Fibroblast of skin of left biceps (primary cell): ENCODE data around the gene GDI2.
"Not testable (repeated sequence)": the region's sequence is repeated elsewhere in the genome, so short reads cannot be mapped to it uniquely, and the experiment has no call there.

Experiments
- DNase-seq, 2 experiments: peaks; one replicate each; pipeline ENCODE4 v3.0.0-alpha.2; 2013; ENCODE audit warnings: low read depth in 2 of 2

Gene GDI2

DNA sequence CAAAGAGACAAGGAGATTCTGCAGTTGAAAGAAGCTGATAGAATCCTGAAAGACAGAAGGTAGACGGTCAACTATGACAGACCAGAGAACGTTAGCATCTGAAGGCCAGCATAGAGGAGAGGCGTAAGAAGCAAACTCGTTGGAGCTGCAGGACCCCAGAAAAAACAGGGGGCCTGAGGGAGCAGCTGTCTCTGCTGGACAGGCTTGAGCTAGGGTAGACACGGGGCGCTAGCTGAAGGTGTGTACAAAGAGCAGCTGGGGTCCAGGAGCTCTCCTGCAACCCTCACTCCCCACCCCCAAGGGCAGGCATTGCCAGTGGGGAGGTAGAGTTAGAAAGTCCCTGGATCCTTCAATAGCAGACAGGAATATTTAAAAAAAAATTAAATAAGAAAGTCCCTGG lies 14.6 kb upstream of the GDI2 start:
- no peak for DNase-seq

- DNase-seq, result not testable (repeated sequence)
Observed at GRCh38 chr10:5826511-5826910, 13.3 kb upstream of the GDI2 start.

- no peak for DNase-seq
Observed at GRCh38 chr10:5818894-5819293, 5.7 kb upstream of the GDI2 start.

DNA sequence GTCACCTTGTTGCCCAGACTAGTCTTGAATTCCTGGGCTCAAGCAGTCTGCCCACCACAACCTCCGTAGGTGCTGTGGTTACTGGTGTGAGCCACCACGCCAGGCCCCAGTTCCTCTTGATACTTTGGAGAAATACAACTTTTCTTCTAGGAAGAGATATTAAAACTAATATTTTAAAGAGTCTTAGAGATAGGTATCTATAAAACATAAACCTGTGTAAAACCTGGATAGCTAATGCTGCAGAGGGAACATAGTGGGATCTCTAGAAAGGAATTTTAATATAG lies 4.8 kb upstream of the GDI2 start:
- no peak for DNase-seq

GRCh38 chr10:5817322-5818047 lies 4.3 kb upstream of the GDI2 start:
- DNase-seq, result no peak

GRCh38 chr10:5816170-5816569 lies 2.9 kb upstream of the GDI2 start:
- DNase-seq, result no peak

- no peak for DNase-seq
Observed at GRCh38 chr10:5814110-5815107, 1.2 kb upstream of the GDI2 start.

DNA sequence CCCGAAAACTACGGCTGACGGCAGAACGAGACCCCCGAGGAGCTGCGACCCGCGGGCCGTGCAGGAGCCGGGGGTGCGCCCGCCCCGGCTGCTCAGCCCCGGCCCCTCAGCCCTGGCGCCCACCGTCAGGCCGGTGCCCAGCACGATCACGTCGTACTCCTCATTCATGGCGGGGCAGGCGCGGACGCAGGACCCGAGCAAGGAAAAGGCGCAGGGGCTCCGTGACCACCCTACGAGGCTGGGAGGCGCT lies 218 bp downstream of the GDI2 start:
- DNase-seq, result no peak

DNA sequence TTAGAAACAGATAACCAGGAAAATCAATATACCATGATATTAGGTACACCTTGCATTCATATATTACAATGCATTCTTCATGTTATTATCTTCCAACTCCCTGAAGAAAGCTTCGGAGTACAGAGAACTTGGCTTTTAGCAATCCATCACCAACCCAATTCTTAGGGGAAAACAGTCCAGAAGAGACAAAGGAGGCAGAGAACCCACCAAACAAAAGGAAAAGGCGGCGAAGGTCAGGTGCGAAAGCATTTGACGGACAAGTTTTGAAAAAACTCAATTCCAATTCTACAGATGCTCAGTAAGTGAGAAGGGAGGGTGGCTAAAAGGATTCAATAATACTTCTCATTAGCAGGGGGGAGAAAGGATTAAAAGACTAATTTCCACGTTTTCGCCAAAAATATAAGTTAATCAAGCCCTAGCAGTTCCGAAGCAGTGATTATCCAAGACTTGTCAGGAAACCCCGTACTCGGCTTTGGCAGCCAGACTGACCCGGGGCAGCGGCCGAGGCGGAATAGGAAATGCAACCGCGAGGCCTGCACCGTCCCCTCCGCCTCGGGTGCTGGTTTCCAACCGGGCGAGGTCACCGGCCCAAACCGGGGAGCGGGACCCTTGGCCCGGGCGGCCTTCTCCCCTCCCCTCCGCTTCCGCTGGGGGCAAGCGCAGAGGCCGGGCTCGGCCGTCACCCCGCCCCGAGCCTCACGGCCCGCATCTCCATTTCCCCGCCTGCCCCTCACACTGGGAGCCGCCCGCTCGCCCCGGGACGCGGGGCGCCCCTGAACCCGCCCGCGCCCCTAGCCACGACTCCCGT lies 747 bp downstream of the GDI2 start:
- no peak for DNase-seq

DNA sequence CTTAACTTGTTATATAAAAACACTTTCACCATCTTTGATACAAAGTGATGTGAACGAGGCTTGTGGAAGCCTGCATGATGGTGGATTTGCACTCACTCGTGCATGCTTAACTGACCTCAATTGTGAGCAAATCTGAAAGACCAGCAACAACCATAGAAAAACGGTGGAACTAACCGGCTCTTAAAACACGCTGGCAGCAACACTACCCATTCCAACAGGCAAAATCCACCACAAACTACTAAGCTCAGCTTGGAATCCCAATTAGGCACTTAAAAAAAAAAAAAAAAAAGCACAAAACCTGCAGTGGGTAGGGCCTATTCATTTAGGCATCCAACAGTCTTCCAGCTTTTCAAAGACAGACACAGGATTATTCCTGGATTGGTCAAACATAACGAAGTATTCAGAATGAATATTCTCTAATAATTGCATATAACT lies 1.8 kb downstream of the GDI2 start:
- DNase-seq, result no peak

DNA sequence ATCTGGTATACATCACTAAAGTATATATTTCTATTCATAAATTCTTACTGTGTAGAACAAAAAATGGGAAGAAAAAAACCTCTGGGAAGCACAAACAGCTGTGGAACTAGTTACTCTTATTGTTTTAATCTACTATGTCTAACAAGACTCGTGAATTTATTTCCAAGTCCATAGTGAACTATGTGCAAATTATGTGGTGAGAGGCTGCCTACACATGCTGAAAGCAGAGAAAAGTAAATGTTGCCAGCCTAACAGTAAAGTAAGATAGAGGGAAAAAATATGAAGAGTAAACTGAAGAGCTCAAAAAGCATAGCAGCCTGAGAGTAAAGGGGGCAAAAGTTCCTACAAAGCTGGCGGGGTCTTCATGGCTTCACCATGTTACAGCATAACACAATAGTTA lies 3.0 kb downstream of the GDI2 start:
- no peak for DNase-seq

DNA sequence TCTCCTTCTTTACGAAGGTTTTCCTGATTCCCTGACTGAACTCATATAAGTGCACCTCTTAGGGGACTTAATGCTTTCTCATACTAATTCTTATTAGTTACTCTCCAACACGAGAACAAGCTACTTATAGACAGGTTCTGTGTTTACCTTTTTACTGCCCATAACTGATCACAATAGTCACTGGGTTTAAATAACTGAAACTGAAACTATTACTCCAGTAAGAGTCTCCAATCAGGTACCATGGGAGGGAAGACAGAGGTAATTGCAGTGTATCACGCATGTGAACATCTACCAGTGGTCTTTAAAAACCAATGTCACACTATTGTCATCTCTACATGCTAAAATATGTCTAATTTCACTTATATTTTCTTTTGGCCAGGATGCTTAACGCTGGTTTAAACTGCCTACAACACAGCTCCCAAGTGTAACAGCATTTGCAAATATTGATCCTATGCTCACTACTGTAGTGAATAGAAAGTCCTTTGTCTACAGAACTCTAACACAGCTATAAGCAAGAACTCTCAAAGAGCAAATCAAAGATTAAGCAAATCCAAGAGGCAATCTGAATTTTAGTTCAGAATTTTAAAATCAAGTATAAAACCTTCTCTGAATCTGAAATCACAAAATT lies 3.6 kb downstream of the GDI2 start:
- no peak for DNase-seq

- DNase-seq, result not testable (repeated sequence)
Observed at GRCh38 chr10:5808783-5809392, 4.3 kb downstream of the GDI2 start.

- no peak for DNase-seq
Observed at GRCh38 chr10:5806745-5807144, 6.5 kb downstream of the GDI2 start.

DNA sequence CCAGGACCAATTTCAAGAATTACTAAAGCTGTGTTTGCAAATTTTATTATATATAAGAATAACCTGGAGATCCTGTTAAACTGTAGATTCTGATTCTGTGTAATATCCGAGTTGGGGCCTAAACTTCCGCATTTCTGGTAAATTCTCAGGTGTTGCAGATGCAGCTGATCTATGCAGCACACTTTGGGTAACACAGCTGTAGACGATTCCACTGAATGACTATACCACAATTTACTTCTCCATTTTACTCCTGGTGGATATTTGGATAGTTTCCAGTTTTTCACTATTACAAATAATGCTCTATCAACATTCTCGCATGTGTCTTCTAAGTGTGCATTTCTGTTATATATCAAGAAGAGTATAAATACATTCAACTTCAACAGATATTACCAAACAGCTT lies 7.5 kb downstream of the GDI2 start:
- no peak for DNase-seq

GRCh38 chr10:5805260-5805659 lies 8.0 kb downstream of the GDI2 start:
- DNase-seq, result no peak

DNA sequence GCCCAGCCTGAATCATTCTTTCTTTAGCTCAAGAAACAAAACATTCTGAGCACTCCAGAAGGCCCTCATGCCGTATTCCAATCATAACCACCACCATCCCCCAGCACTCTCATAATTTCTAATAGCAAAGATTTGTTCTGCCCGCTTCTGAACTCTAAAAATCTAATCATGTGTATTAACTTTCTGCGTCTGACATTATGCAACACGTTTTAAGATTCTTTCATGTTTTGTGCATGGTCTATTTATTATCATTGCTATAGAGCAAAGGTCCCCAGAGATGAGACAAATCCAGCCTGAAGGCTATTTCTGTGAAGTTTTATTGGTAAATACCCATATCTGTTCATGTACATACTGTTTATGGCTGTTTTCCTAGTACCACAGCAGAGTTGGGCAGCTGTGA lies 8.8 kb downstream of the GDI2 start:
- no peak for DNase-seq

- no peak for DNase-seq
Observed at GRCh38 chr10:5800782-5801181, 12.5 kb downstream of the GDI2 start.

- DNase-seq, result no peak
Observed at GRCh38 chr10:5794236-5794635, 19.0 kb downstream of the GDI2 start.

DNA sequence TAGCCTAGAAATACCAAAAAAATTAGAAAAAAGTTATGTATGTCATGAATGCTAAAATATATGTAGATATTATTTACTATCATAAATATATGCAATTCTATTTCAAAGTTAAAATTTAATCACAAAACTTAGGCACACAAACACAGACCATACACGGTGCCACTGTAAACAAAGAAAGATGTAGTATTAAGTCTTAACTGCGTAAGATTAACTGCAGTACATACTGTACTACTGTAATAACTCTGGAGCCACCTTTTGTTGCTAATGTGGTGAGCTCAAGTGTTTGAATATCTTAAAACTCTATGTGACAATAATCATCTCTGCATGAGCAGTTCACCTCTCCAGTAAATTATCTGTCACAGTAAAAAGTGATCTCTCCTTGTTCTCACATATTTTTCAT lies 23.6 kb downstream of the GDI2 start:
- no peak for DNase-seq

DNA sequence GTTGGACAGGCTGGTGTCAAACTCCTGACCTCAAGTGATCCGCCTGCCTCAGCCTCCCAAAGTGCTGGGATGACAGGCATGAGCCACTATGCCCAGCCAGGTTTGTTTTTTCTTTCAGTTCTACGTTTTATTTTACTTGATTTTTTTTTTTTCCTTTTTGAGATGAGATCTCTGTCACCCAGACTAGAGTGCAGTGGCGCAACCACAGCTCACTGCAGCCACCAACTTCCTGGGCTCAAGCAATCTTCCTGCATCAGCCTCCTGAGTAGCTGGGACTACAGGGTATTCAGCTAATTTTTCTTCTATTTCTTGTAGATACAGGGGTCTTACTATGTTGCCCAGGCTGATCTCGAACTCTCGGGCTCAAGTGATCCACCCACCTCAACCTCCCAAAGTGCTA lies 24.3 kb downstream of the GDI2 start:
- DNase-seq, result no peak

- DNase-seq, result no peak
Observed at GRCh38 chr10:5783300-5783699, 29.9 kb downstream of the GDI2 start.
